HepG2 (cell line): Measurements from ENCODE around the gene NAPB. TPM values are rescaled to one million over a fixed set of nuclear protein-coding genes. Genes with fewer than 3 reads are reported as not detected.

Source experiments
- AGO1 ChIP-seq: fragments of 200-400 bp; formaldehyde crosslinking; IDR thresholded peaks from 2 replicates; pipeline ENCODE4 v1.6.1; 2017; ENCODE audit warnings: mild to moderate bottlenecking, low read depth, low read length, moderate library complexity; ENCODE audit not compliant: poor library complexity, severe bottlenecking
- AGO2 ChIP-seq: fragments of 200-400 bp; formaldehyde crosslinking; optimal IDR thresholded peaks from 2 replicates; pipeline ENCODE3; 2017; ENCODE audit warnings: mild to moderate bottlenecking, low read depth, low read length, moderate library complexity
- BRD4 ChIP-seq: sonication (generic); formaldehyde crosslinking; IDR thresholded peaks from 2 replicates; pipeline ENCODE4 v1.4.0; 2020; ENCODE audit warnings: missing genetic modification reagents
- HIVEP1 ChIP-seq: sonication (generic); formaldehyde crosslinking; IDR thresholded peaks from 2 replicates; pipeline ENCODE4 v1.4.0; 2020; ENCODE audit warnings: mild to moderate bottlenecking, missing genetic modification reagents
- HNRNPL ChIP-seq: fragments of 200-400 bp; formaldehyde crosslinking; IDR thresholded peaks from 2 replicates; pipeline ENCODE4 v1.6.1; 2017; ENCODE audit warnings: mild to moderate bottlenecking, low read depth, low read length
- RBFOX2 ChIP-seq: fragments of 200-400 bp; formaldehyde crosslinking; IDR thresholded peaks from 2 replicates; pipeline ENCODE4 v1.6.1; 2017; ENCODE audit warnings: low read depth, mild to moderate bottlenecking, low read length
- RBM22 ChIP-seq: fragments of 200-400 bp; formaldehyde crosslinking; optimal IDR thresholded peaks from 2 replicates; pipeline ENCODE3; 2017; ENCODE audit warnings: mild to moderate bottlenecking, low read length, moderate library complexity
- polyA plus RNA-seq, 8 experiments: library from polyadenylated mRNA; depleted of rRNA in 3 of 8; stranded (reverse) in 7 of 8; unstranded in 1 of 8; fragments of >200 nt; fragmentation: Illumina TruSeq in 4 of 8; extraction: Trizol in 4 of 8; gene quantifications; 2 replicates each; pipeline versions ENCODE4 v1.2.1 to v1.2.3, GENCODE V29; 2011 to 2016; ENCODE audit warnings: low read depth in 4 of 8, missing spikeins in 1 of 8, mixed read lengths in 1 of 8; ENCODE audit not compliant: insufficient read depth in 1 of 8
- total RNA-seq, 5 experiments: library from RNA; depleted of rRNA; stranded (reverse); fragments of >200 nt; fragmentation: Illumina TruSeq; extraction: Trizol; gene quantifications; 2 replicates each; pipeline ENCODE4 v1.2.3, GENCODE V29; 2016; ENCODE audit warnings: low read depth in 1 of 5
- TF ChIP-seq, protein P1 (sequence below): sonication (generic); formaldehyde crosslinking; IDR thresholded peaks from 2 replicates; pipeline ENCODE4 v1.4.0; 2020; ENCODE audit warnings: mild to moderate bottlenecking, missing genetic modification reagents
- TF ChIP-seq, protein P2 (sequence below): sonication (generic); formaldehyde crosslinking; conservative IDR thresholded peaks from 2 replicates; pipeline ENCODE4 v1.4.0; 2020; ENCODE audit warnings: missing genetic modification reagents
- TF ChIP-seq, protein P3 (sequence below): sonication (generic); formaldehyde crosslinking; IDR thresholded peaks from 2 replicates; pipeline ENCODE4 v1.5.0; 2020; ENCODE audit warnings: missing genetic modification reagents, mild to moderate bottlenecking, borderline replicate concordance

Gene NAPB
- total and polyA plus RNA-seq, 2 of the 13 experiments (the other 11 are each of a cell fraction or from before 2014, with no cell fraction given), result 15.2 to 16.1 TPM

DNA sequence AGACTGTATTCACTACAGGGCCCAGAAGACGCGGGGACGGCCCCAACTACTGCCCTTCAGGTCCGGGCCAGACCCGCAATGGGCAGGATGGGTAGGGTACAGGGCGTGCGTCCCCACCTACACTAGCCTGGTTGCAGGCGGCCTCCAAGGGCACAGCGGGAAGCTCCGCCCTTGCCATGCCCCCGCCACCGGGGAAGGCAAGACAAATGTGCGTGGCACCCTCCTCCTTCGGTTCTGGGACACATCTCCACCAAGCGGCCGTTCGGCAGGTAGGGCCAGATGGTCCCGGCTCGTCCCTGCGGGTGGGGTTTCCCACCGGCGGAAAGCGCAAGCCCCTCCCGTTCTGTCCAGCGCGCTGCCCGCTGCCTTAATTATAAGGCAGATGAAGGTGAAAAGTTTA lies 65.1 kb downstream of the NAPB start (continued):
- TF ChIP-seq, protein P1, sequence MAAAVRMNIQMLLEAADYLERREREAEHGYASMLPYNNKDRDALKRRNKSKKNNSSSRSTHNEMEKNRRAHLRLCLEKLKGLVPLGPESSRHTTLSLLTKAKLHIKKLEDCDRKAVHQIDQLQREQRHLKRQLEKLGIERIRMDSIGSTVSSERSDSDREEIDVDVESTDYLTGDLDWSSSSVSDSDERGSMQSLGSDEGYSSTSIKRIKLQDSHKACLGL, result 0 out of 2 replicates have a peak, but pooled peaks have one; percentile 40
- TF ChIP-seq RBFOX2 (peak; percentile 75), HNRNPL (0 out of 2 replicates have a peak, but pooled peaks have one; percentile 57), AGO2 (peak; percentile 98), AGO1 (peak; percentile 58), BRD4 (CRISPR knock-in tag) (no peak), RBM22 (peak; percentile 72), HIVEP1 (CRISPR knock-in tag) (peak; percentile 52; the same call in 1 of the 2 replicates)
- TF ChIP-seq, protein P2, sequence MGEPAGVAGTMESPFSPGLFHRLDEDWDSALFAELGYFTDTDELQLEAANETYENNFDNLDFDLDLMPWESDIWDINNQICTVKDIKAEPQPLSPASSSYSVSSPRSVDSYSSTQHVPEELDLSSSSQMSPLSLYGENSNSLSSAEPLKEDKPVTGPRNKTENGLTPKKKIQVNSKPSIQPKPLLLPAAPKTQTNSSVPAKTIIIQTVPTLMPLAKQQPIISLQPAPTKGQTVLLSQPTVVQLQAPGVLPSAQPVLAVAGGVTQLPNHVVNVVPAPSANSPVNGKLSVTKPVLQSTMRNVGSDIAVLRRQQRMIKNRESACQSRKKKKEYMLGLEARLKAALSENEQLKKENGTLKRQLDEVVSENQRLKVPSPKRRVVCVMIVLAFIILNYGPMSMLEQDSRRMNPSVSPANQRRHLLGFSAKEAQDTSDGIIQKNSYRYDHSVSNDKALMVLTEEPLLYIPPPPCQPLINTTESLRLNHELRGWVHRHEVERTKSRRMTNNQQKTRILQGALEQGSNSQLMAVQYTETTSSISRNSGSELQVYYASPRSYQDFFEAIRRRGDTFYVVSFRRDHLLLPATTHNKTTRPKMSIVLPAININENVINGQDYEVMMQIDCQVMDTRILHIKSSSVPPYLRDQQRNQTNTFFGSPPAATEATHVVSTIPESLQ (CRISPR knock-in tag), result no peak
- TF ChIP-seq, protein P3, sequence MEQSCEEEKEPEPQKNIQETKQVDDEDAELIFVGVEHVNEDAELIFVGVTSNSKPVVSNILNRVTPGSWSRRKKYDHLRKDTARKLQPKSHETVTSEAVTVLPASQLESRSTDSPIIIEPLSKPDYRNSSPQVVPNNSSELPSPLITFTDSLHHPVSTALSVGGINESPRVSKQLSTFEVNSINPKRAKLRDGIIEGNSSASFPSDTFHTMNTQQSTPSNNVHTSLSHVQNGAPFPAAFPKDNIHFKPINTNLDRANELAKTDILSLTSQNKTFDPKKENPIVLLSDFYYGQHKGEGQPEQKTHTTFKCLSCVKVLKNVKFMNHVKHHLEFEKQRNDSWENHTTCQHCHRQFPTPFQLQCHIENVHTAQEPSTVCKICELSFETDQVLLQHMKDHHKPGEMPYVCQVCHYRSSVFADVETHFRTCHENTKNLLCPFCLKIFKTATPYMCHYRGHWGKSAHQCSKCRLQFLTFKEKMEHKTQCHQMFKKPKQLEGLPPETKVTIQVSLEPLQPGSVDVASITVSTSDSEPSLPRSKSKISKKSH, result 0 out of 2 replicates have a peak, but pooled peaks have one; percentile 19
- TF ChIP-seq, all 625 proteins: peak for 13
